ENCODE data around the gene WNK2. TPM values are rescaled to one million over a fixed set of nuclear protein-coding genes. Genes with fewer than 3 reads are reported as not detected.

Gene WNK2
- total RNA-seq, 2 experiments from 2014 or later: 1.7 to 2.8 TPM

DNA sequence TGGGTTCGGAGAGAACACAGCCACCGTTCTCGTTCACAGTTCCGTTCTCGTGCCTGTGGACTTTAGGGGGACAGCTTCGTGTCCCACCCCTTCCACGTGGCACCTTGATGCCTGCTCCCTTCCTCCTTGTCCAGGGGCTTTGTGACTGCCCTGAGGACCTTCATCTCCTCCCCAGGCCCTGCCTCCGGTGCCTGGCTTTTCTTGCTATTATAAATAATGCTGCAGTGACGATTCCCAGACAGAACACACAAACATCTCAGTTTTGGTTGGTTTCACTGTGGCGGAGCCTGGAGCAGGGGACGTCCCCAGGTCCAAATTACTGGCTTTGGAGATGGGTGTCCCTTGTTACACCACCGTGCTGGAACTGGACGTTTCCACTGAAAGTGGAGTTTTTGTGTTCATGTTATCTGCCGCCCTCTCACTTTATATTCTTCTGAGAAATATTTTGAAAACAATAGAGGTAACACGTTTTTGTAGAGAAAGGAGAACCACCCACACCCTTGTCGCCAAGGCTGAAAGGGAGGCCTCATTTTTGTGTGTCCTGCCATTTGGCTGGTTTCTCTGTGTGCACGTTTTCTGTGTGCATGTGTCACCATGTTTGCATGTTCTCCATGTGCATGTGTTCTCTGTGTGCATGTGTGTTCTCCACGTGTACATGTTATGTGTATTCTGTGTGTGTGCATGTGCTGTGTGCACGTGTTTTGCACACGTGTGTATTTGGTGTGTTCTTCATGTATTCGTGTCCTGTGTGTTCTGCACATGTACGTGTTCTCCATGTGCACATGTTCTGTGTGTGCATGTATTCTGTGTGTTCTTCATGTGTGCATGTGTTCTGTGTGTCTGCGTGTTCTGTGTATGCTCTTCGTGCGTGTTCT lies 24.2 kb downstream of the WNK2 start:
- ATAC-seq (no peak), DNase-seq (no peak)
- Mint-ChIP-seq H3K4me1 (ENCODE audit: low read depth) (peaks cover 4% of the 10 kb centered on the region), H3K27me3 (no peaks in the 10 kb centered on the region), H3K36me3 (ENCODE audit: low read depth) (no peaks in the 10 kb centered on the region), H3K4me3 (no peak overlapping the region), H3K27ac (no peak overlapping the region), H3K9me3 (peaks cover 5% of the 10 kb centered on the region)
- intact Hi-C loops (cut with micrococcal nuclease): no loop called here
- TF ChIP-seq, protein P1, sequence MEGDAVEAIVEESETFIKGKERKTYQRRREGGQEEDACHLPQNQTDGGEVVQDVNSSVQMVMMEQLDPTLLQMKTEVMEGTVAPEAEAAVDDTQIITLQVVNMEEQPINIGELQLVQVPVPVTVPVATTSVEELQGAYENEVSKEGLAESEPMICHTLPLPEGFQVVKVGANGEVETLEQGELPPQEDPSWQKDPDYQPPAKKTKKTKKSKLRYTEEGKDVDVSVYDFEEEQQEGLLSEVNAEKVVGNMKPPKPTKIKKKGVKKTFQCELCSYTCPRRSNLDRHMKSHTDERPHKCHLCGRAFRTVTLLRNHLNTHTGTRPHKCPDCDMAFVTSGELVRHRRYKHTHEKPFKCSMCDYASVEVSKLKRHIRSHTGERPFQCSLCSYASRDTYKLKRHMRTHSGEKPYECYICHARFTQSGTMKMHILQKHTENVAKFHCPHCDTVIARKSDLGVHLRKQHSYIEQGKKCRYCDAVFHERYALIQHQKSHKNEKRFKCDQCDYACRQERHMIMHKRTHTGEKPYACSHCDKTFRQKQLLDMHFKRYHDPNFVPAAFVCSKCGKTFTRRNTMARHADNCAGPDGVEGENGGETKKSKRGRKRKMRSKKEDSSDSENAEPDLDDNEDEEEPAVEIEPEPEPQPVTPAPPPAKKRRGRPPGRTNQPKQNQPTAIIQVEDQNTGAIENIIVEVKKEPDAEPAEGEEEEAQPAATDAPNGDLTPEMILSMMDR (IDR thresholded peaks at IDR 0.05): no peak
- CTCF ChIA-PET: no interaction called here
- POLR2A ChIA-PET: interaction anchor here (0.7 kb wide), 1 partner anchor 545 kb away, joined by 3 read pairs; no protein-coding TSS in a partner anchor

DNA sequence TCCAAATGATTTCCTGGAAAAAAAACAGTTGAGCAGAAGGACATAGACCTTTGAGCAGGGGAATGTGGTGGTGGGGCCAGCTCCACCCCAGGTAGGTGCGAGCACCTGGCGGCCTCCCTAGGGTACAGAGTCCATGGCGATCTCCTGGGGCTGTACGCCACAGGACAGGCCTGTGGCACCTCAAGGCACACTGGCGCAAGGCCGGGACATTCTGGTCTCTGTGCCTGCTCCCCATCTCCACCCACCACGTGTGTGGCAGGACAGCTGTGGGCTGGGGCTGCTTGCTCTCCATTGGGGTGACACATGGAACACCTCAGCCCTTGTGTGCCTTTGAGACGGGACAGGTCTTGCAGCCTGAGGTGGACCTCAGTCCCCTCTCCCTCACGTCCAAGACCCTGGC lies 25.2 kb downstream of the WNK2 start:
- intact Hi-C loops (cut with micrococcal nuclease): no loop called here

DNA sequence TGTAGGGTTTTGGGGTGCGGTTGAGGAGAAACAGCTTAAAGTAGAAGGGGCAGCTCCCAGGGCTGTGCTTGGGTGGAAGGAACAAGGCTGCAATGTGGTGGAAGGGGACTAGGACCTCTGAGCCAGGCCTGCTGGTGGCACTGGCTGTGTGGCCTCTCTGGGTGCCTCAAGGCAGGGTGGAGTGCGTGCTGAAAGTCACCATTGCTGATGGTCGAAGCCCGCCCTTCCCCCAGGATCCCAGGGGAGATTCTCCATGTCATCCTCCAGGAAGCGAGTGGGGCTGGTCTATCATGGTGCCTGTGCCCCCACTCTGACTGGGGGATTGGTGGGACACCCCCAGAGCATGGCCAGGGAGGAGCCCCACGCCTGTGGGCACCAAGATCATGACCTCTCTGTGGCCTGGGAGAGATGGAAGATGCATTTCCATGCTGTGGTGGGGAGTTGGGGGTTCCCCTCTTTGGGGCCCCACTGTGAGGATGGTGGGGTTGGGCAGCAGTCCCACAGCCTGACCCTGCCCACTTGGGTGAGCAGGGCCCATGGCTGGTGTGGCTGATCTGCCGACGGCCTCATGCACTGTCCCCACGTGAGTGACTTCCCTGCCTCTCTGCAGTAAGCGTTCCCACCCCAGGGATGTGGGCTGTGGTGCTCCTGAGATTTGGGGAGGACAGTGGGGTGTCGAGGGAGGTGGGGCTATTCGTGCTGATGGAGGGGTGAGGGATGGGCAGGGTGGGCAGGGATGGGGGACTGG lies 25.8 kb downstream of the WNK2 start:
- ATAC-seq (no peak), DNase-seq (no peak)

More for the DNA sequence above, 25.2 kb downstream of the WNK2 start:
- peaks cover 4% of the 10 kb centered on the region for H3K4me1 Mint-ChIP-seq (ENCODE audit: low read depth)
- no peaks in the 10 kb centered on the region for H3K27me3 Mint-ChIP-seq
- H3K4me3 Mint-ChIP-seq: no peak overlapping the region
- no peaks in the 10 kb centered on the region for H3K36me3 Mint-ChIP-seq (ENCODE audit: low read depth)
- H3K27ac Mint-ChIP-seq: no peak overlapping the region
- ChIA-PET CTCF (no interaction called here), POLR2A (no interaction called here)
- TF ChIP-seq, protein P1 (IDR thresholded peaks at IDR 0.05): no peak
- DNase-seq (no peak), ATAC-seq (no peak)
- peaks cover 5% of the 10 kb centered on the region for H3K9me3 Mint-ChIP-seq

DNA sequence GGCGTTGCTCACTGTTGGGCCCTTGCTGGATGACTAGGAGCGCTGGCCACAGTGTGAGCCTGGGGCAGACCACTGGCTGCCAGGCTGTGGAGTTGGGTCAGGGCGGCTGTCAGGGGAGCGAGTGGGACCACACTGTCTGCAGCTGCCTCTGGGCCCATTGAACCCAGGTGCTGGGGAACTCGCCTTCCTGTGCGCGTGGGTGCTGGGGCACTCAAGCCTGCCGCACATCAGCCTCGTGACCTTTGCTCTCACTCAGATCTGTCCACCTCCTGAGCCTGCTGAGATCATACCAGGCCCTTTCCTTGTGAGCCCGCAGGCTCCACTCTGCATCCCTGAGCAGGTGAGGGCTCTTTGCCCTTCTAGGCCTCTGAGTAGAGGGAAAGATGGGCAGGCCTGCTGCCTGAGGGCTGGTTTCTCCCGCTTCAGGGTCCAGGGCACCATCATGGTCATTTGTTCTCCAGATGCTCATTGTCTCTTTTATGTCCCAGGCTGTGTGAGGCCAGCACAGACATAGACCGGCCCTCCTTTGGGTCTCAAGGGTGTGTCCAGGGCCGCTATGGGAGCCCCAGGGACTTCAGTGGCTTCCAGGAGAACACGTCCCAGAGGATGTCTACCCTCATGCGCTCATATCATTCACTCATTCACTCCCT lies 26.5 kb downstream of the WNK2 start:
- H3K36me3 Mint-ChIP-seq (ENCODE audit: low read depth): no peaks in the 10 kb centered on the region
- no peak overlapping the region for H3K27ac Mint-ChIP-seq
- ChIA-PET CTCF (no interaction called here), POLR2A (no interaction called here)
- intact Hi-C loops (cut with micrococcal nuclease): no loop called here
- peak; percentile 30 for ATAC-seq
- H3K4me1 Mint-ChIP-seq (ENCODE audit: low read depth): no peaks in the 10 kb centered on the region
- DNase-seq: no peak
- H3K4me3 Mint-ChIP-seq: no peak overlapping the region
- H3K9me3 Mint-ChIP-seq: peaks cover 6% of the 10 kb centered on the region
- TF ChIP-seq, protein P1 (IDR thresholded peaks at IDR 0.05): no peak
- no peaks in the 10 kb centered on the region for H3K27me3 Mint-ChIP-seq

More for the DNA sequence above, 25.8 kb downstream of the WNK2 start:
- intact Hi-C loops (cut with micrococcal nuclease): no loop called here
- H3K36me3 Mint-ChIP-seq (ENCODE audit: low read depth): no peaks in the 10 kb centered on the region
- TF ChIP-seq, protein P1 (IDR thresholded peaks at IDR 0.05): no peak
- CTCF ChIA-PET: no interaction called here
- no peak overlapping the region for H3K27ac Mint-ChIP-seq
- POLR2A ChIA-PET: no interaction called here
- peaks cover under 1% of the 10 kb centered on the region for H3K4me1 Mint-ChIP-seq (ENCODE audit: low read depth)
- H3K27me3 Mint-ChIP-seq: no peaks in the 10 kb centered on the region
- H3K4me3 Mint-ChIP-seq: no peak overlapping the region
- peaks cover 5% of the 10 kb centered on the region for H3K9me3 Mint-ChIP-seq
